HL-60 (cell line): Measurements from ENCODE around the gene ZBED4.

Experiments
- DNase-seq, 2 experiments: peaks; one replicate each; pipeline ENCODE4 v3.0.0-alpha.2; 2010 to 2020; ENCODE audit warnings: low read depth in 1 of 2, low spot score in 1 of 2
- H3K27ac ChIP-seq: fragments of 250-450 bp; sonication (Bioruptor Pico); replicated peaks from 2 replicates; pipeline ENCODE4 v1.5.1; 2020; ENCODE audit warnings: mild to moderate bottlenecking, moderate library complexity
- H3K27me3 ChIP-seq: fragments of 250-450 bp; sonication (Bioruptor Pico); 2 replicates; pipeline ENCODE4 v1.5.1; 2021; ENCODE audit warnings: mild to moderate bottlenecking, moderate library complexity; ENCODE audit not compliant: insufficient read depth, poor library complexity, severe bottlenecking
- H3K4me3 ChIP-seq: replicated peaks from 2 replicates; pipeline ENCODE4 v1.5.1; 2011; ENCODE audit warnings: mild to moderate bottlenecking, control low read depth, low read length; ENCODE audit not compliant: insufficient read depth
- CTCF ChIP-seq: IDR thresholded peaks from one replicate; pipeline ENCODE4 v1.5.1; 2011; ENCODE audit warnings: low read length, control low read depth, inconsistent platforms; ENCODE audit not compliant: insufficient read depth
- GABPA ChIP-seq: IDR thresholded peaks from 2 replicates; pipeline ENCODE4 v1.6.1; 2012; ENCODE audit warnings: low read depth
- POLR2AphosphoS5 ChIP-seq: IDR thresholded peaks from 2 replicates; pipeline ENCODE4 v1.6.1; 2012; ENCODE audit warnings: low read depth
- REST ChIP-seq: IDR thresholded peaks from 2 replicates; pipeline ENCODE4 v1.6.1; 2012; ENCODE audit warnings: low read depth; ENCODE audit not compliant: insufficient replicate concordance
- SPI1 ChIP-seq: IDR thresholded peaks from 2 replicates; pipeline ENCODE4 v1.6.1; 2012; ENCODE audit warnings: low read depth, mild to moderate bottlenecking, borderline replicate concordance

Gene ZBED4

GRCh38 chr22:49869086-49869830, 15.6 kb downstream of the ZBED4 start:
- Histone ChIP-seq H3K27ac (no peak overlapping the region; the same call in 1 of the 2 replicates), H3K4me3 (no peak overlapping the region), H3K27me3 (no peaks in the 10 kb centered on the region)
- no peak for DNase-seq
- TF ChIP-seq CTCF: no peak
- no peak for TF ChIP-seq SPI1
- no peak for TF ChIP-seq REST
- TF ChIP-seq POLR2AphosphoS5: no peak
- no peak for TF ChIP-seq GABPA

- DNase-seq: no peak
- Histone ChIP-seq H3K27me3 (no peaks in the 10 kb centered on the region), H3K27ac (no peak overlapping the region; the same call in 1 of the 2 replicates), H3K4me3 (no peak overlapping the region)
- TF ChIP-seq GABPA: no peak
- no peak for TF ChIP-seq CTCF
- no peak for TF ChIP-seq POLR2AphosphoS5
- no peak for TF ChIP-seq SPI1
- no peak for TF ChIP-seq REST
These were observed 16.4 kb downstream of the ZBED4 start for GRCh38 chr22:49869845-49870712.

GRCh38 chr22:49871482-49871881, 17.8 kb downstream of the ZBED4 start:
- H3K27me3 ChIP-seq: no peaks in the 10 kb centered on the region
- no peak for TF ChIP-seq CTCF
- no peak for TF ChIP-seq POLR2AphosphoS5
- no peak for TF ChIP-seq GABPA
- no peak for TF ChIP-seq SPI1
- no peak for TF ChIP-seq REST
- H3K27ac ChIP-seq: no peak overlapping the region
- no peak overlapping the region for H3K4me3 ChIP-seq
- no peak for DNase-seq
